Heart left ventricle (tissue), 13 donors: ENCODE results near the gene LTB.

Source experiments
- POLR2A ChIP-seq, 2 donors: fragments of 450-650 bp; IDR thresholded peaks; one replicate each; pipeline ENCODE4 v1.6.1; 2017; ENCODE audit warnings: antibody characterized with exemption in 2 of 2, mild to moderate bottlenecking in 2 of 2, moderate library complexity in 2 of 2
- TF ChIP-seq, protein P1 (sequence below), 12 donors: fragments of 200-600 bp; sonication (generic) in 4 of 12; IDR thresholded peaks; one replicate each; pipeline versions ENCODE4 v1.5.0 to v1.8.0; 2018 to 2022; ENCODE audit warnings: antibody characterized with exemption in 12 of 12, mild to moderate bottlenecking in 5 of 12
- donor health status: ischemic (EF 13 %, LVEDD 7.1; RV severe dilation, severe dysfunction).
- donor health status: DM: no; HTN: yes; CAD: no.
- donor health status: DM: no; HTN: no; CAD: no.
- donor health status: ischemic (EF 25% LVEDD 6.9; RV normal size, moderate dysfunction).
- donor health status: ischemic (EF 25% LVEDD 5.7; RV mildly dilated, moderate dysfunction).
- donor health status: ischemic (EF 35%, LVEDD 5.7; RV mildly dilated, moderate dysfunction).
- donor health status: nonischemic (EF 11% LVEDD 7.7; RV severe dilation, severe dysfunction).
- donor health status: DM: yes; HTN: yes; CAD: no.
- donor health status: PGD.
- donor health status: ischemic (EF 29% LVEDD 5.4; RV normal size, mild dysfunction).
- donor health status: nonischemic (EF 23%, LVEDD 6.1; RV moderate dilation, normal function).

DNA sequence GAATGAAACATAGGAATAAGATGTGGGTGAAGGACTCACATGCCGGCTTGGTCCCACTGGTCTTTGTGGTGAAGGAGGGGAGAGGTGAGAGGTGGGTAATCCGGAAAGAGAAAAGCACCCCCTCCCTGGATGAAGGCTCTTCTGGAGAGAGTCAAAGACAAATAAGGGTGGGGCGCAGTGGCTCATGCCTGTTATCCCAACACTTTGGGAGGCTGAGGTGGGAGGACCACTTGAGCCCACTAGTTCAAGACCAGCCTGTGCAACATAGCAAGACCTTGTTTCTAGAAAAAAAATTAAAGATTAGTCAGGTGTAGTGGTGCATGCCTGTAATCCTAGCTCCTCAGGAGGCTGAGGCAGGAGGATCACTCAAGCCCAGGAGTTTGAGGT, 3.1 kb downstream of the LTB start:
- TF ChIP-seq, protein P1, sequence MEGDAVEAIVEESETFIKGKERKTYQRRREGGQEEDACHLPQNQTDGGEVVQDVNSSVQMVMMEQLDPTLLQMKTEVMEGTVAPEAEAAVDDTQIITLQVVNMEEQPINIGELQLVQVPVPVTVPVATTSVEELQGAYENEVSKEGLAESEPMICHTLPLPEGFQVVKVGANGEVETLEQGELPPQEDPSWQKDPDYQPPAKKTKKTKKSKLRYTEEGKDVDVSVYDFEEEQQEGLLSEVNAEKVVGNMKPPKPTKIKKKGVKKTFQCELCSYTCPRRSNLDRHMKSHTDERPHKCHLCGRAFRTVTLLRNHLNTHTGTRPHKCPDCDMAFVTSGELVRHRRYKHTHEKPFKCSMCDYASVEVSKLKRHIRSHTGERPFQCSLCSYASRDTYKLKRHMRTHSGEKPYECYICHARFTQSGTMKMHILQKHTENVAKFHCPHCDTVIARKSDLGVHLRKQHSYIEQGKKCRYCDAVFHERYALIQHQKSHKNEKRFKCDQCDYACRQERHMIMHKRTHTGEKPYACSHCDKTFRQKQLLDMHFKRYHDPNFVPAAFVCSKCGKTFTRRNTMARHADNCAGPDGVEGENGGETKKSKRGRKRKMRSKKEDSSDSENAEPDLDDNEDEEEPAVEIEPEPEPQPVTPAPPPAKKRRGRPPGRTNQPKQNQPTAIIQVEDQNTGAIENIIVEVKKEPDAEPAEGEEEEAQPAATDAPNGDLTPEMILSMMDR (IDR thresholded peaks at IDR 0.05): no peak
- no peak for TF ChIP-seq POLR2A (IDR thresholded peaks at IDR 0.05)
